ENCODE data around the gene PTK7. TPM values are rescaled to one million over a fixed set of nuclear protein-coding genes. Genes with fewer than 3 reads are reported as not detected.

Gene PTK7
- total RNA-seq, 5 donors from 2014 or later (not counting 1 experiment from before 2014, with no cell fraction given), result 0.56 to 11.3 (median 1.6) TPM

GRCh38 chr6:43093436-43094289 is 17.5 kb downstream of the PTK7 start:
- H3K27ac Mint-ChIP-seq, result peak overlapping the region in 1 of 2 donors; percentile 65
- CTCF ChIA-PET, result interaction anchor here (0.6 kb wide), 3 partner anchors 11 to 1223 kb away, joined by 3 to 7 read pairs (median 3); no protein-coding TSS in a partner anchor
- H3K9me3 Mint-ChIP-seq, result no peaks in the 10 kb centered on the region

DNA sequence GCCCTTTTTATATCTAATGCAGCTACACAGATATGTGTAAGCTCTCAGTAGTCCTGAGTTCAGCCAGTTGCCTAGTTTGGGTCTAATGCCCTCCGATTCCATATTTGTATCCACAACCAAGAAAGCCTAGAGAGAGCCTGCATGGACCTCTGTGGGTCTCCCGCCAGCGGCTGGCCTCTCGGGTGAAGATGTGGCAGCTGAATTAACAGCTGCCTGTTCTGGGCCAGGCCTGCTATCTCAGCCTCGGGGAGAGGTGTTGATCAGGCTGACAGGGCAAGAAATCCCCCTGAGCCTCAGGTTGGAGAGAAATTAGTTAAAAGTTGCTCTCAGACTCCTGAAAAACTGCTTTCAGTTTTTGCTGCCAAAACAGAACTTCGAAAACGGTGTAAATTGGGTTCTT is 19.8 kb downstream of the PTK7 start:
- Mint-ChIP-seq H3K27me3 (peaks cover 0 to 2% of the 10 kb centered on the region in 2 donors), H3K27ac (no peak overlapping the region), H3K4me1 (peaks cover 14 to 19% (median 17%) of the 10 kb centered on the region in 3 donors), H3K4me3 (no peak overlapping the region), H3K36me3 (no peaks in the 10 kb centered on the region), H3K9me3 (no peaks in the 10 kb centered on the region)
- peaks cover 0 to 2% of the 10 kb centered on the region in 2 experiments for H3K27me3 ChIP-seq (replicated peaks in 1 of 2; ENCODE audit: control insufficient read depth in 2 of 2, extremely low read depth in 1 of 2, insufficient read depth in 2 of 2, low read length in 1 of 2)
- no peaks in the 10 kb centered on the region for H3K4me1 ChIP-seq (ENCODE audit: control insufficient read depth in 1 of 2, extremely low read depth in 1 of 2, insufficient read depth in 2 of 2, low read length in 2 of 2)
- no peak overlapping the region for H3K27ac ChIP-seq (ENCODE audit: low read length)
- no peaks in the 10 kb centered on the region for H3K36me3 ChIP-seq (ENCODE audit: control insufficient read depth in 2 of 2, extremely low read depth in 1 of 2, insufficient read depth in 1 of 2, low read length in 1 of 2)
- H3K4me3 ChIP-seq (ENCODE audit: control insufficient read depth in 1 of 2, extremely low read depth in 1 of 2, low read length in 1 of 2), result no peak overlapping the region
- ChIA-PET CTCF (no interaction called here), POLR2A (no interaction called here)
- DNase-seq (no peak), ATAC-seq (replicated peaks in 1 of 4) (no peak)
- no peaks in the 10 kb centered on the region for H3K9me3 ChIP-seq
- 70% methylated on average over 6 of the region's 7 CpGs for WGBS (ENCODE audit: insufficient coverage)

More at GRCh38 chr6:43093436-43094289, 17.5 kb downstream of the PTK7 start:
- Histone ChIP-seq H3K4me1 (ENCODE audit: control insufficient read depth in 1 of 2, extremely low read depth in 1 of 2, insufficient read depth in 2 of 2, low read length in 2 of 2) (no peaks in the 10 kb centered on the region), H3K27me3 (replicated peaks in 1 of 2; ENCODE audit: control insufficient read depth in 2 of 2, extremely low read depth in 1 of 2, insufficient read depth in 2 of 2, low read length in 1 of 2) (peaks cover 0 to 2% of the 10 kb centered on the region in 2 experiments), H3K4me3 (ENCODE audit: control insufficient read depth in 1 of 2, extremely low read depth in 1 of 2, low read length in 1 of 2) (no peak overlapping the region), H3K36me3 (ENCODE audit: control insufficient read depth in 2 of 2, extremely low read depth in 1 of 2, insufficient read depth in 1 of 2, low read length in 1 of 2) (no peaks in the 10 kb centered on the region), H3K27ac (ENCODE audit: low read length) (no peak overlapping the region), H3K9me3 (no peaks in the 10 kb centered on the region)
- POLR2A ChIA-PET, result interaction anchor here (0.6 kb wide), 2 partner anchors 16 to 17 kb away, joined by 3 to 10 read pairs; no protein-coding TSS in a partner anchor
- Mint-ChIP-seq H3K36me3 (no peaks in the 10 kb centered on the region), H3K4me1 (peaks cover 14 to 19% (median 17%) of the 10 kb centered on the region in 3 donors), H3K27me3 (peaks cover 0 to 2% of the 10 kb centered on the region in 2 donors), H3K4me3 (peak overlapping the region; percentile 22 to 32 (median 26))
- ATAC-seq (replicated peaks in 1 of 4), result peak in 3 of 4 experiments; percentile 37 to 53 (median 42)
- 78% methylated on average over 7 of the region's 9 CpGs for WGBS (ENCODE audit: insufficient coverage)
- no peak for DNase-seq

DNA sequence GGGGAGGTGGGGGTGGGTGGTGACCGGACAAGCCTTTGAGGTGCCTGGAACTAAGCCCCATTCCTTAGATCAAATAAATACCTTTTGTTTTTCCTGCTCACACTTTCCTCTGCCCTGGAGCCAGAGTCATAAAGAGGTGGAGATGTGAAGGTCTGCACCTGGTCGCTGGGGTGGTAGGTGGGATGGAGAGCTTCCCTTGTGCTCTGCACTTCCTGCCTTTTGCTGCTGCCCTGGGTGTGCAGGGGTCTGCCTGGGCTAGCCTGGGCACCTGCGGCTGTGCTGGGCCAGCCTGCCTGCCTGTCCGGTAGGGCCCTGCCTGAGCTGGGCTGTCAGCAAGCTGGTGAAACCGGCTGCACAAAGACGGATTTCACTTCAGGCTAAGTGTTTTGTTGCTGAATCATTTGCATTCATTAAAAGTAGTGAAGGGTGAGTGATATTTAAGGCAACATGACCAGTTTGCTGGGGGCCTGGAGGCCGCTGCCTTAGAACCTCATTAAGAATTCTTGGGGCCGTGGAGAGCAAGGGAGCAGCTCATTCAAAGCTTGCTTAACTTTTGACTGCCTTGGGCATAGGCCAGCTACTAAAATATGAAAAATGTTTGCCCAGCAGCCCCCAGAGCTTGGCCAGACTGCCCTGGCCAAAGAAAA is 20.5 kb downstream of the PTK7 start:
- no peaks in the 10 kb centered on the region for H3K36me3 ChIP-seq (ENCODE audit: control insufficient read depth in 2 of 2, extremely low read depth in 1 of 2, insufficient read depth in 1 of 2, low read length in 1 of 2)
- H3K27ac Mint-ChIP-seq, result no peak overlapping the region
- no peaks in the 10 kb centered on the region for H3K36me3 Mint-ChIP-seq
- no peak for ATAC-seq (replicated peaks in 1 of 4)
- H3K4me3 Mint-ChIP-seq, result no peak overlapping the region
- DNase-seq, result no peak
- peaks cover 0 to 2% of the 10 kb centered on the region in 2 experiments for H3K27me3 ChIP-seq (replicated peaks in 1 of 2; ENCODE audit: control insufficient read depth in 2 of 2, extremely low read depth in 1 of 2, insufficient read depth in 2 of 2, low read length in 1 of 2)
- ChIA-PET POLR2A (interaction anchor here in 1 of 2 donors (0.6 kb wide), 1 partner anchor 1011 kb away, joined by 3 read pairs; no protein-coding TSS in a partner anchor), CTCF (no interaction called here)
- H3K4me1 ChIP-seq (ENCODE audit: control insufficient read depth in 1 of 2, extremely low read depth in 1 of 2, insufficient read depth in 2 of 2, low read length in 2 of 2), result no peaks in the 10 kb centered on the region
- WGBS (ENCODE audit: insufficient coverage), result 89% methylated on average over 7 of the region's 8 CpGs
- H3K27me3 Mint-ChIP-seq, result peaks cover 0 to 2% of the 10 kb centered on the region in 2 donors
- H3K9me3 ChIP-seq, result no peaks in the 10 kb centered on the region
- H3K4me3 ChIP-seq (ENCODE audit: control insufficient read depth in 1 of 2, extremely low read depth in 1 of 2, low read length in 1 of 2), result no peak overlapping the region
- no peaks in the 10 kb centered on the region for H3K9me3 Mint-ChIP-seq
- H3K27ac ChIP-seq (ENCODE audit: low read length), result no peak overlapping the region
- peaks cover 14 to 19% (median 17%) of the 10 kb centered on the region in 3 donors for H3K4me1 Mint-ChIP-seq

DNA sequence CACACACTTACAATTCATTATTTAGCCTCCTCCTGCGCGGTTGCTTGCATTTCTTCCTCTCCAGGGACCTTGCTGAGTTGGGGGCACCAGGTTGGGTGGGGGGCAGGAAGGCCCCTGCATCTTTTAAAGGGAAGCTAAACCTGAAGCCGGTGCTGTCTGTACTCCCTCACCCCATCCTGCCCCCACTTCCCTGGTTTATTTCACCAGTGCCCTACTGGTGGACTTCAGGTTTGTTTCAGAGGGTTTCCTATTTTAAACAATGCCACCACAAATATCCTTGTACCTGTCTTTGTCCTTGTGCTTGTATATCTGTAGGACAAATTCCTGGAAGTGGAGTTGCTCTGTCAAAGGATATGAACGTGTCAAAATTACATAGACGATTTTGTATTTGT is 21.0 kb downstream of the PTK7 start:
- Histone ChIP-seq H3K4me1 (ENCODE audit: control insufficient read depth in 1 of 2, extremely low read depth in 1 of 2, insufficient read depth in 2 of 2, low read length in 2 of 2) (no peaks in the 10 kb centered on the region), H3K4me3 (ENCODE audit: control insufficient read depth in 1 of 2, extremely low read depth in 1 of 2, low read length in 1 of 2) (no peak overlapping the region), H3K27me3 (replicated peaks in 1 of 2; ENCODE audit: control insufficient read depth in 2 of 2, extremely low read depth in 1 of 2, insufficient read depth in 2 of 2, low read length in 1 of 2) (peaks cover 0 to 2% of the 10 kb centered on the region in 2 experiments), H3K9me3 (no peaks in the 10 kb centered on the region), H3K36me3 (ENCODE audit: control insufficient read depth in 2 of 2, extremely low read depth in 1 of 2, insufficient read depth in 1 of 2, low read length in 1 of 2) (no peaks in the 10 kb centered on the region), H3K27ac (ENCODE audit: low read length) (no peak overlapping the region)
- Mint-ChIP-seq H3K9me3 (no peaks in the 10 kb centered on the region), H3K27me3 (peaks cover 0 to 2% of the 10 kb centered on the region in 2 donors), H3K4me3 (no peak overlapping the region), H3K4me1 (peaks cover 14 to 19% (median 17%) of the 10 kb centered on the region in 3 donors), H3K27ac (no peak overlapping the region), H3K36me3 (no peaks in the 10 kb centered on the region)
- no peak for DNase-seq
- CTCF ChIA-PET, result interaction anchor here in 1 of 2 donors (0.6 kb wide), 1 partner anchor 307 kb away, joined by 3 read pairs; no protein-coding TSS in a partner anchor
- POLR2A ChIA-PET, result interaction anchor here in 1 of 2 donors (0.6 kb wide), 2 partner anchors 7 to 209 kb away, joined by 3 read pairs; no protein-coding TSS in a partner anchor
- WGBS (ENCODE audit: insufficient coverage), result no CpG with 5 or more reads among the region's 5 CpGs
- no peak for ATAC-seq (replicated peaks in 1 of 4)

GRCh38 chr6:43097502-43097901 is 21.4 kb downstream of the PTK7 start:
- ChIA-PET POLR2A (interaction anchor here in 1 of 2 donors (0.6 kb wide), 2 partner anchors 8 to 209 kb away, joined by 3 read pairs; no protein-coding TSS in a partner anchor), CTCF (interaction anchor here in 1 of 2 donors (0.6 kb wide), 1 partner anchor 308 kb away, joined by 3 read pairs; no protein-coding TSS in a partner anchor)
- 83% methylated on average over 1 of the region's 4 CpGs for WGBS (ENCODE audit: insufficient coverage)
- Histone ChIP-seq H3K4me3 (ENCODE audit: control insufficient read depth in 1 of 2, extremely low read depth in 1 of 2, low read length in 1 of 2) (no peak overlapping the region), H3K27ac (ENCODE audit: low read length) (no peak overlapping the region), H3K4me1 (ENCODE audit: control insufficient read depth in 1 of 2, extremely low read depth in 1 of 2, insufficient read depth in 2 of 2, low read length in 2 of 2) (no peaks in the 10 kb centered on the region), H3K36me3 (ENCODE audit: control insufficient read depth in 2 of 2, extremely low read depth in 1 of 2, insufficient read depth in 1 of 2, low read length in 1 of 2) (no peaks in the 10 kb centered on the region), H3K27me3 (replicated peaks in 1 of 2; ENCODE audit: control insufficient read depth in 2 of 2, extremely low read depth in 1 of 2, insufficient read depth in 2 of 2, low read length in 1 of 2) (peaks cover 0 to 2% of the 10 kb centered on the region in 2 experiments), H3K9me3 (no peaks in the 10 kb centered on the region)
- H3K27ac Mint-ChIP-seq, result no peak overlapping the region
- peaks cover 0 to 2% of the 10 kb centered on the region in 2 donors for H3K27me3 Mint-ChIP-seq
- DNase-seq (no peak), ATAC-seq (replicated peaks in 1 of 4) (no peak)
- peaks cover 14 to 17% (median 15%) of the 10 kb centered on the region in 3 donors for H3K4me1 Mint-ChIP-seq
- no peak overlapping the region for H3K4me3 Mint-ChIP-seq
- H3K9me3 Mint-ChIP-seq, result no peaks in the 10 kb centered on the region
- H3K36me3 Mint-ChIP-seq, result no peaks in the 10 kb centered on the region

GRCh38 chr6:43101497-43101896 is 25.4 kb downstream of the PTK7 start:
- ATAC-seq (replicated peaks in 1 of 4) (no peak), DNase-seq (no peak)
- Histone ChIP-seq H3K9me3 (no peaks in the 10 kb centered on the region), H3K36me3 (ENCODE audit: control insufficient read depth in 2 of 2, extremely low read depth in 1 of 2, insufficient read depth in 1 of 2, low read length in 1 of 2) (no peaks in the 10 kb centered on the region), H3K4me3 (ENCODE audit: control insufficient read depth in 1 of 2, extremely low read depth in 1 of 2, low read length in 1 of 2) (no peak overlapping the region), H3K27ac (ENCODE audit: low read length) (no peak overlapping the region), H3K4me1 (ENCODE audit: control insufficient read depth in 1 of 2, extremely low read depth in 1 of 2, insufficient read depth in 2 of 2, low read length in 2 of 2) (no peaks in the 10 kb centered on the region), H3K27me3 (replicated peaks in 1 of 2; ENCODE audit: control insufficient read depth in 2 of 2, extremely low read depth in 1 of 2, insufficient read depth in 2 of 2, low read length in 1 of 2) (peaks cover 0 to 1% of the 10 kb centered on the region in 2 experiments)
- Mint-ChIP-seq H3K27me3 (peaks cover 0 to 2% of the 10 kb centered on the region in 2 donors), H3K9me3 (no peaks in the 10 kb centered on the region), H3K4me3 (no peak overlapping the region), H3K36me3 (no peaks in the 10 kb centered on the region), H3K27ac (no peak overlapping the region), H3K4me1 (peaks cover 0 to 9% (median 5%) of the 10 kb centered on the region in 3 donors)
- CTCF ChIA-PET, result no interaction called here
- WGBS (ENCODE audit: insufficient coverage), result no CpG with 5 or more reads among the region's 4 CpGs
- POLR2A ChIA-PET, result interaction anchor here (0.5 to 0.7 kb wide), 2 partner anchors 468 to 1000 kb away, joined by 3 to 4 read pairs; no protein-coding TSS in a partner anchor

Measured in T-cell (primary cell).